ENCODE measurements around the gene DSG2.
A peak's percentile ranks its signal among the peaks of the same experiment; 100 is the strongest.
"Not testable (repeated sequence)": the region's sequence is repeated elsewhere in the genome, so short reads cannot be mapped to it uniquely, and the experiment has no call there.

DSG2 gene

DNA sequence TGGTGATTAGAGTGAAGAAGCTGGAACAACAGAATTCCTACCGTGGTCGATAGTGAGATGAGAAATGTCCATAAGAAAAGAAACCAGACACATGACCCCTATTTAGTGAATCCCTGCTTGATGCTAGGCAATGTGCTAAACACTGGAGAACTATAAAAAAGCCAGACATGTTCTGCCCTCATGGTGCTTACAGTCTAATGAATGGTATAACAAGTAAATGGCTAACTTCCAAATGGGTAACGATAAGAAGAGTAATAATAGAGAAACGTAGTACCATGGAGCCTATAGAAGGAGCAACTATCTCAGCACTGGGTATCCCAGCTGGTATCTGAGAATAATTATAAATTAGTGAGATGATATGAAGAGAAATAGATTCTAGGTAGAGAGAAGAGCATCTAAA is 5.0 kb downstream of the DSG2 start:
- no peak for DNase-seq

DNA sequence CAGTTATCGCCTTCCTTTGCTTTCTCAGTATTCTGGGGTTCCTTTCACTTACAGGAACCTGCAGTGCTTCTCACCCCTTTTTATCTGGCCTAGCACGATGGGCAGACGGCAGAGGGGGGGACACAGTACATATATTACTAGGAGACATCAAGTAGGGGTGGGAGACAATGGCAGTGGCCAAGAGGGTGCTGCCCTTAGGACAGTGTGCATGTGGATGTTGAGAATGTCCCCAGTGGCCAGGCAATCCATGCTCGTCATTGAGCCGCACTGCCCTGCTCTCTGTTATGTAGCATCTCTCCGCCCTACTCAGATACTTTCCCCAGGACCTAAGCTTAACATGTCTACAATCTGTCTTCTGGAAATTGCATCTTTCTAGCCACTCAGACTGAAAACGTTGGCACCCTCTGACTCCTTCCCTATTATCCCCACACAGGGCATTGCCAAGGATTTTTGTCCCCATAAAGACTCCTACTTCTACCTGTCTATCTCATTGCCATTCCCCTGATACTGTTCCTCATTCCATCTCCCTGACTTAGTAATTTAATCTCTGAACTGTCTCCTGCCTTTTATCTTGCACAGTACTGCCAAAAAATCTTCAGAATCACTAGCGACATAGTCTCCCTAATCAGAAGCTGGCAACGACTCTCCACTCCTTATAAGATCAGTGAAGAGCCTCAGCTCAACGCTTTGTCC is 6.6 kb downstream of the DSG2 start:
- no peak for DNase-seq

DNA sequence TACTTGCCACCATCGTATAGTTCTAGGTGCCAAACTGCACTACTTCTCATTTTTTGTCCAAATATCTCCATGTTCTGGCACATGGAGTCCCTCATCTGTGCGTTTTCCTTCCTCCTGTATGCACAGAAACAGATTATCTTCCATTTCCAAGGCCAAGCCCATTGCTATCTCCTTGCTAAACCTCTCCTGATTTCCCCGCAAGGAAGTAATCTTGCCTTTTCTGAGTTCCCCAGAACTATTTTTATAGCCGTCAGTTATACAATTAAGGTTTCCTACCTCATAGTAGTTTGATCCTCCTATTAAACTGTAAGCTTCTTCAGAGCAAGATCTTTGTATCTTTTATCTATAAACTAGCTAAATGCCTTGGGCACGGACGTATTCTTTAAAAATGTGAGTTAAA is 7.2 kb downstream of the DSG2 start:
- DNase-seq: no peak

DNA sequence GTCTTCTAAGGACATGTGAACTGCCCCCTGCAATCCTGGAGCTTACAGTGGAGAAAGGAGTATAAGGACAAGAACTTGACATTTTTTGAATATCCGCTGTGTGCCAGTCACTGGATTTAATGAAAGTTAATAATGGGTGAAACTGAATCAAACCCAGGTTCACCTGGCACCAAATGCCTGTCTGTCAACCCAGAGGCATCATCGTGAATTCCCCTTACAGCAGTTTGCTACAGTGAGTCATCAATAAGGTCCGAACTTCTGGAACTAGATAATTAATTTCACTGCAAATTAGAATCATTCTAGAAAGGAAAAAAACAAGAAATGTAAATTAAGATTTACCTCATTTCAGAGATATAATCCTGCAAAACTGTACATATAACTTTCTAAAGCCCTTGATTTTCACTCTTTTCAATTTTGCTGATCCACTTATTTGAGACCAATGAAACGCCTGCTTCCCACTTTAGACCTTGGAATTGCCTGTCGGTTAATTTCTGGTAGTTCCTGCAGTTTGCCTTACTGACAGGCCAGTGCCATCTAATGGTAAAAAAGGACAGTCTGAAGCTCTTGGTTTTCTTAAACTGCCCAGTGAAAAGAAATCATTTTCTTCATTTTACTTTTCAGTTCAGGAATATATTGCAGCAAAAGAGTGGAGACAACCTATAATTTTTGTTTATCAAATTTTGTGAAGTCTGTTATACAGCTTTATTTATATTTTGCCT is 8.2 kb downstream of the DSG2 start:
- DNase-seq: no peak

DNA sequence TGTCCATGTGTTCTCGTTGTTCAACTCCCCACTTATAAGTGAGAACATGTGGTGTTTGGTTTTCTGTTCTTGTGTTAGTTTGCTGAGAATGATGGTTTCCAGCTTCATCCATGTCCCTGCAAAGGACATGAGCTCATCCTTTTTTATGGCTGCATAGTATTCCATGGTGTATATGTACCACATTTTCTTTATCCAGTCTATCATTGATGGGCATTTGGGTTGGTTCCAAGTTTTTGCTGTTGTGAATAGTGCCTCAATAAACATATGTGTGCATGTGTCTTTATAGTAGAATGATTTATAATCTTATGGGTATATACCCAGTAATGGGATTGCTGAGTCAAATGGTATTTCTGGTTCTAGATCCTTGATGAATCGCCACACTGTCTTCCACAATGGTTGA is 9.1 kb downstream of the DSG2 start:
- not testable (repeated sequence) for DNase-seq

DNA sequence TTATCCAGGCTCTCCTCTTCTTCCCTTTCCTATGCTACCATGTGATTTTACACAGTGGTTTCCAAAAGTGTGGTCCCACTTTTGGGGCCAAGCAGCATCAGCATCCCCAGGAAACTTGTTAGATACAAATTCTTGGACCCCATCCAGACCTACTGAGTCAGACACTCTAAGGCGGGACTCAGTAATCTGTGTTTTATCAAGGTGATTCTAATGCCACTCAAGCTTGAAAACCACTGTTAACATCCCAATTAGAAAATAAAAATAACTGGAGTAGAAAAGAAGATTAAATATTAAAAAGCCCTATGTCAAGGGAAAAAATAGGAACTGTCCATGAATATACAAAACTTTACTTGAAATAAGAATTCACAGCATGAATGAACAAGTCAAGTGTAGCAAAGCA is 10.8 kb downstream of the DSG2 start:
- DNase-seq: no peak

DNA sequence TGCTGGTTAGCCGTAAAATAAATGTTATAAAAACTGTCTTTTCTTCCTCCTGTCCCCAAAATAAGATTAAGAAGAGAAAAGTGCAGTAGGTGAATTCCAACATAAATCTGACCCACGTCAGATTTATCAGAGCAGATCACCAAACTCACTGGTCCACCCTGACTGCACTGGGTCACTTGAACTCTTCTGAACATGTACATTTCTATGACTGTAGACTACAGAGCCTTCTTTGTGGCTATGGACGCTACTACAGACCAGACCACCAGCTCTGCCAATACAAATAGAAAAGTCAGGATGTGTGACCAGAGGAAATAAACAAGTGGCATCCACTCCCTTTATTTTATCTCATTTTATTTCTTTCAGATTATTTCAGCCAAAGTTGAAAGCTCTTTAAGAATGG is 11.6 kb downstream of the DSG2 start:
- no peak for DNase-seq

DNA sequence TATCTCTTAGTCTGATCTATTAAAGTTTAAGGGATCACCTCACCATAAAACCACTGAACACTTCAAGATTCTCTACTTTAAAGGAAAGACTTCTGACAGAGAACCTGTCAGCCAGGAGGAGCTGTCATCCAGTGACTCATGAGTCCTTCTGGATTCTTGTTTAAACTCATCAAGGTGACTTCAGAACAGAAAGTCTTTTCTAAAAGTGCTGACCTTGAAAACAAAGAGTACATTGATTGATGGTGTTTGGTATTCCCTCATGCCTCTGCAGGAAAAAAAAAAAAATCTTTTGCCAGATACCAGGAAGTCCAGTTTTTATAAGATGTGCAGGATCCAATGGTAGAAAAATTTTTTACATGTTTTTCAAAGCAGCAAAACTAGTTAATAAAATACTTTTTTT is 12.3 kb downstream of the DSG2 start:
- DNase-seq: no peak

DNA sequence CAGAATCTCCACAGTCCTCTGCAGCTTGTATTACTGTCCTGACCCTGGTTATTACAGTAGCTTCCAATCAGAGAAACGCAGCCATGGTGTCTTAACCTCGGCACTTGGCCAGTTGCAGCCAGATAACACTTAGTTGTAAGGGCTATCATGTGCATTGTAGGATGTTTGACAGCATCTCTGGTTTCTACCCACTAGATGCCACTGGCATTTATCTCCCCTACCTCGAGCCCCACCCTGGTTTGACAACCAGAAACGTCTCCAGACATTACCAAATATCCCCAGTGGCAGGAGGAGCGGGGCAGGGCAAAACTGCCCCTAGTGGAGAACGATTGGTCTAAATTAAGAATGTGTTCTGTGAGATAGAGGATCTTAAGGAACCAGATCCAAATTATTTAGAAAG is 13.1 kb downstream of the DSG2 start:
- no peak for DNase-seq

DNA sequence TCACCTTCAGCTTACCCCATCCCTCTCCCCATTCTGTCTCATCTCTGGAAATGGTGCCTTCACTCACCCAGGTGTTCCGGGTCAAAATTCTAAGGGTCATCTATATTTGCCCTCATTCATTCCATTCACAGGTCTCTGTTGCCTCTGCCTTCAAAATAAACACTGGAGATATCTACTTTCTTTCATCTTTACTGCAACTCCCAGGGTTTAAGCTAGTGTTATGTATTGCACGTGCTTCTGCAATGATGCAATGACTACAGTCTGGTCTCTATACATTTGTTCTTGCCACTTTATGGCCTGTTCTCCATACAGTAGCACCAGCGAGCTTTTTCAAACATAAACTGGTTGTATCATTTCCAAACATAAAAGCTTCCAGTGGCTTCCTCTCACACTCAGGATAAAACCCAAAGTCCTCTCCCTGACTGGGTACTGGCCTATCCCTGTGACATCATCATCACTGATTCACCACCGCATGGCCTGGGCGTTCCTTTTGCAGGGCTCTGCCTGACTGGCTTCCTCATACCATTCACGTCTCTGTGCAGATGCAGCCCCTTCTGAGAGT is 14.3 kb downstream of the DSG2 start:
- no peak for DNase-seq

DNA sequence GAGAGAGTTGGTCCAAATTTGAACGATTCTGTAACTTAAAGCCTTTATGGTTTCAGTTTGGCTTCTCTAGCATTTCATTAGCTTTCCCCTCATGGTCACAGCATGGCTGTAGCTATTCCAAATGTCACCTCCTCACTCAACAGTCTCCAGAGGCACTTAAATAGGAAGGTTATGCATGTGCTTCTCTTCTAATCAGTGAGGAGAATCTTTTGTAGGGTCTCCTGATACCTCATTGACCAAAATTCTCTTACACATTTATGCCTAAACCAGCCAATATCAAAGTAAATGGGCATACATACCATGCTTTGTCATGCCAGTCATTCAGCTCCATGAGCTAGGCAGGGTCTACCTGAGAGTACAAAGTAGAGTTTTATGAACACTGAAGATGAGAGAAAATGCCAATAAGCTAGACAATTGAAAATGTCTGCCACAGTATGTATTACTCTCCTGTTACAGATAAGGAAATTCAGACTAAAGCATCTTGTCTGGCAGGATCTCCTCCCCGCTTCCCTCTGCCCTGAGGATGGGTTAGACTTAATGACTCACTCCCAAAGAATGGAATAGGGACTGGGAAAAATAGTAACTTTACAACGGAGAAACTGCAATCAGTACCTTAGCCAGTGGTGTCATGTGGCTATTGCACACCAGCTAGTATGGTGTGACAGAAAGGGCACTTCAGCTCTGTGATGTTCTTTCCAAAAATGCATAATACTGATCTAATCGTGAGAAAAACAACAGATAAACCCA is 15.4 kb downstream of the DSG2 start:
- no peak for DNase-seq

DNA sequence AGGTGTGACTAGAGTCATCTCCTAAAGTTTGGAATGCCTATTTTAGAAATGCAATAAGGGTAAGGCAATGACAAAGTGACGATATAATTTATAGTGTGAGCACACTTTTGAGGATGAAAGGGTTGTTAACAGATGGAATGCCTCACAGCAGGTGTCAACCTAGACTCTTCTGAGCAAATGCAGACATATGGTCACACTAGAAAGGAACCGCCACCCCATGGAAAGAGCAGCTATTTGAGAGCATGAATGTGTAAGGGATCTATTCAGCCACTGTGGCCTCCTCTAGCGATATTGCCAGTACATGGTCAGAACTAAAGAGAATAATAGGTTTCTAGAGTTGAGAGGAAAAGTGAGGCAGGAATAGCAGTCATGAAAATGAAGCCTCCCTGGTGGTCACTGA is 18.5 kb downstream of the DSG2 start:
- DNase-seq: no peak

DNA sequence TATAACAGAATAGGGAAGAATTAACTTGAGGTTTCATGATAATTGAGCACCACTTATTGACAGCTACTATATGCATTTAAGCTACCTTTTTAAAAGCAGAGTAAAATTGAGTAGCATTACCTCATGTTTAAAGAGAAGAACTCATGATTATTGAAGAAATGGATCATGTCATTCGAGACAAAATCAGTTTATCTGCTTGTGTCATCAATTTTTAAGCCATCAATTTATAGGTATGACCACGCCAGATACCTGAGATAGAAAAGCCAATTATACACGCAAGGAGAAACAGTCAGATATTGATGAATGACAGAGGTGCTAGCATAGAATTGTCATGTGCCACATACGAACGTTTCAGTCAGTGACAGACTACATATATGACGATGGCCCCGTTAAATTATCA is 28.4 kb downstream of the DSG2 start:
- DNase-seq: no peak

DNA sequence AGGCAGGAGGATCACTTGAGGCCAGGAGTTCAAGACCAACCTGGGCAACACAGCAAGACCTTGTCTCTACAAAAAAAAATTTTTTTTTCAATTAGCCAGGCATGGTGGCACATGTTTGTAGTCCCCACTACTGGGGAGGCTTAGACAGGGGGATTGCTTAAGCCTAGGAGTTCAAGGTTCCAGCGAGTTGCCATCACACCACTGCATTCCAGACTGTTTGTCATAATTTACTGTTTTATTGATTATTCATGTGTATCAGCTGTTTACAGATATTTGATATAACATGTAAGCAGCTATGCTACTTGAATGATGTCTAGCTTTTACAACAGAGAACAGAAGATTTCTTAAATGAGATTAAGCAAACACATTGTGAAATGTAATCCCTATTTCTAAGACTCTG is 35.3 kb downstream of the DSG2 start:
- DNase-seq: no peak

DNA sequence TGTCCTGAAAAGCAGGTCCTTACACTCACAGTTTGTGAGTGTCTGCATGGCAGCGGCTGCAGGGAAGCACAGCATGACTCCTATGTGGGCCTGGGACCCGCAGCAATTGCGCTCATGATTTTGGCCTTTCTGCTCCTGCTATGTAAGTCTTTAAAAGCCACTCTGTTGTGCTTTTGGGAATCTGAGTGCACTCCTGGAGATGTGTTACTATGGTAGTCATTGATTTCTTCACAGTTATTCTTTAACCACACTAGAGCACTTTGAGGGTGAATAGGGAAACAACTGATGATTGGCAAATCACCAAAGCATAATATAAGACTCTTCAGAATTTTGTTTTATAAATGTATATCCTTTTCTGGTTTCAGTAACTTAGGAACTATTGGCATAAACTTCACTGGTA is 40.9 kb downstream of the DSG2 start:
- no peak for DNase-seq

DNA sequence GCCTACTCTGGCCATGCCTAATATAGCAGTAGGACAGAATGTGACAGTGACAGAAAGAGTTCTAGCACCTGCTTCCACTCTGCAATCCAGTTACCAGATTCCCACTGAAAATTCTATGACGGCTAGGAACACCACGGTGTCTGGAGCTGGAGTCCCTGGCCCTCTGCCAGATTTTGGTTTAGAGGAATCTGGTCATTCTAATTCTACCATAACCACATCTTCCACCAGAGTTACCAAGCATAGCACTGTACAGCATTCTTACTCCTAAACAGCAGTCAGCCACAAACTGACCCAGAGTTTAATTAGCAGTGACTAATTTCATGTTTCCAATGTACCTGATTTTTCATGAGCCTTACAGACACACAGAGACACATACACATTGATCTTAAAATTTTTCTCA is 48.5 kb downstream of the DSG2 start:
- DNase-seq: no peak

DNA sequence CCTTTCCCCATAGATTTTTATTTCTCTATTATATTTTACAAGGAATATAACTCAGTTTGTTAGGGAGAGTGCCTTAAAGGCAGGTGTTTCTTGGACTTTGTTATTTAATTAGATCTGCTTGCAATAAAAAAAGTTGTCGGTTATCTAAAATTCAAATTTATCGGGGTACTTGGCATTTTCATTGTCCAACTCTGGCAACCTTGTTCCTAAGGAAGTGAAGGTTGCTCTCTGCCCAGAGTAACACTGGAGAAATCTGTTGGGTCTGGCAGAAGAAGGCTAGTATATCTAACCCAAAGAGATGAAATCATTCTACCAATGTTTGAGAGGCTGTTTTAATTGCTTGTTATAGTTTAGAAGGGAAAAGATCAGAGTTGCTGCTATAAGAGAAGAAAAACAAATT is 50.9 kb downstream of the DSG2 start:
- no peak for DNase-seq

DNA sequence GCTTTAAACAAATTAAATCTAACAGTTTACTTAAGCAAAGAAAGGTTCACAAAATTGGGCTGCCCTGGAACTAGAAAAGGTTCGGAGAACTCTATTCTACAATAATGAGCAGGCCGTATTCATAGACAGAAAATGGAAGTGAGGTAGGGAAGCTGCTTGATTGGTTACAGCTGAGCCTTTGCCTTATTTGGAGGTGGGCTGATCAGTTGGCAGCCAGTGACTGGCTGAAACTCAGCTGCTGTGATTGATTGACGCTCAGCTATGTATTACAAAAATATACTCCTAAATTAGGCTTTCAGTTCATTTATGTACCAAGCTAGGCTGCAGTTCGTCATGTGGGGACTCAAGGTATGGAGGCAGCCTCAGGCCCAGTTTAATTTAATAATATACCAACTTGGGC is 51.4 kb downstream of the DSG2 start:
- no peak for DNase-seq

DNA sequence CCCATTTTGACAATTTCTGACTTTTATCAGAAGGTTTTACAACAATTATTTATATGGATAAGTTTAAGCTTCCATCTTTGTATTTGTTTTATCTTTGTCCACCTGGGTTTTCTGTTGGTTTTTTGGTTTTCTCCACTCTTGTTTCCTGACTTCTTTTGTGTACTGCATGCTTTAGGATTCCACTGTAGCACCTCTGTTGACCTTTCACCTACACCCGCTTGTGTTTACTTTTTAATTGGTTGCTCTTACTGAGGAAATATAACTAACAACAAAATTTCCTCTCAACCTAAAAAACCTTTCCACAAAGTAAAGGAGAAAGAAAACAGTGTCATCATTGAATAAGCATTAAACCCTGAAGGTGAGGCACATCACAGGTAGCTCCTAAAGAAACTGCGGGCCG is 53.9 kb downstream of the DSG2 start:
- no peak for DNase-seq

DNA sequence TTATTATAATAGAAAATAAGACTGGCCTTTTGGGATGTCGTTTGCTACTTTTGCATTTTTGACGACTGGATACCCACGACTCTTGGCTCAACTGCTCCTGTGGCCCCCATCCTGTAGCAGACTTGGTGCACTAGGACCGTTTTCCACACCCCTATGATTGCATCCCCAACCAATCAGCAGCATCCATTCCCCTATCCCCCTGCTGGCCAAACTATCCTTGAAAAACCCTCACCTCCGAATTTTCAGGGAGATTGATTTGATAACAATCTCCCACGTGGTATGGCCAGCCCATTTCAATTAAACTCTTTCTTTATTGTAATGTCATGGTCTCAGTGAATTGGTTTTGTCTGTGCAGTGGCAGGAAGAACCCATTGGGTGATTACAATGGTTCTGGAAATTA is 55.8 kb downstream of the DSG2 start:
- no peak for DNase-seq

DNA sequence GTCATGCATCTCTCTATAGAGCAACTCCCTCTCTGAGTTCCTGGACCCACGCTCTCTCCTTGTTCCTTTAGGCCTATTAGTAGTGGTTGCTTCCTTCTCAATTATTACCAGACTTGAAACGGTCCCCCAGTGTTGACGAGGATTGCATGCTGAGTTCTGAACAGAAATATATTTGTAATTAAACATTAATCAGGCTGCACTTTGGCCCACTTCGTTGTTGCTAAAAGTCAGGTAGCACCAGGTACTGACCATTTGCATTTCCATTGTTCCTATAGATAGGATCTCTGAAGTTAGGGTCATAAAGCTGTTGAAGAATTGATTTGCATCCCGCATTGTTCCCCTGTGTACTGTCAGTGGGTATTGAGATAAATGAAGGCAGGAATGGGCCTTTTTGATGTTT is 56.8 kb downstream of the DSG2 start:
- no peak for DNase-seq

DNA sequence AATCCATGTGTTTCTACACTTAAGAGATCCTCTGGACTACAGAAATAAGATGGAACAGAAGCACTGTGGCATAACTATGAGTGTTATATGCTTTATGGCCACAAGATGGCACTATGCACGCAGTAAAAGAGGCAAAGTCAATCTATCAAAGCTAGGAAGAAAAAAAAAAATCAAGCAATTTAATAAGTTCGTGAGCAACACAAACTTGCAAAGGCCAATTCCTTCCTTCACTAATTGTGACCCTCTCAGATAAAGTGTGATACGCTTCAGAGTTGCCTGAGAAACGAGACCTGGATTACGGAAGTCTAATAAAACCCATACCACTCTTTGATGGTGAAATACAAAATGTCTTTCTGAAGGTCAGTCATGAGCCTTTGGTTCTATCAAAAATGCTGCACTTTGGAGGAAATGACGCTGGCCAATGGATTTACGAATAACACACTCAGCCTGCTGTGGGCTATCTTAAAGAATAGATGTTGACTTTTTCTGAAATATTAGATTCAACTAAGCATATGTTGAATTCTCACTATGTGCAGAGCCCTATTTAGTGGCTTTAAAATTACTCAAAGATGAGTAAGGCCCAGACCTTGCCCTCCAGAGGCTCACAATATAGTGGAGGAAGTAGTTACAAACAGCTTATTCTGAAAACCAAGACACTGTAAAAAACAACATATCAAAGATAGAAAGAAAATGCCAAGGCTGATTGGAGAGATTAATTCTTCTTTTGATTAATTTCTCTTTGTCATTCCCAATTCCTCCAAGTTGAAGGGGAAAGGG is 58.2 kb downstream of the DSG2 start:
- DNase-seq: peak; percentile 4

DNA sequence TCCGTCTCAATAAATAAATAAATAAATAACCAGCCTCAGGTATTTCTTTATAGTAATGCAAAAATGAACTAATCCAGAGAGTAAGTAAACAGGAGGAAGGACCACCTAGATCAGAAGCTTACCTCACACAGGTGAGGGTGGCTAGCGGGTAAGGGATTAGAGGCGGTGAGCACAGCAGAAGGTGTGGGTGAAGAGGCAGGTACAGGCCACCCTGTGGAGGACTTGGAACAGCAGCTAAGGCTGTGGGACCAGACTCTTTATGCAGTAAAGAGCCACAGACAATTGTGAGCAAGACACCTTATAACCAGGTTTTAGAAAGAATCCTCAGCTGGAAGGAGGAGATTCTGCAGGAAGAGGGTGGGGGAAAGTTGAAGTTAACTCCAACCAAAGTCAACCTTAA is 59.5 kb downstream of the DSG2 start:
- no peak for DNase-seq
